WTC11 (cell line): ENCODE results near the gene CEP131. TPM values are rescaled to one million over a fixed set of nuclear protein-coding genes. Genes with fewer than 3 reads are reported as not detected.

Source experiments
- ATAC-seq: fragments of 200-7000 bp; cut with Tn5 transposase; 2 replicates; pipeline ENCODE4 v1.10.0; 2021; ENCODE audit warnings: mild to moderate bottlenecking, moderate library complexity
- CTCF ChIA-PET: fragments of 300-600 bp; sonication (Branson Sonifier 250); formaldehyde crosslinking; loops from one replicate; lab custom pipeline; 2021; ENCODE audit warnings: antibody characterized with exemption; lab: Charles Lee
- POLR2A ChIA-PET: fragments of 350-600 bp; sonication (Branson Sonifier 250); formaldehyde crosslinking; loops from one replicate; lab custom pipeline; 2021; ENCODE audit warnings: antibody characterized with exemption; lab: Charles Lee
- DNase-seq: peaks from one replicate; pipeline ENCODE4 v3.0.0; 2021; ENCODE audit warnings: low spot score
- H3K27ac Mint-ChIP-seq: 2 replicates; pipeline ENCODE4 v1.8.0; 2021; ENCODE audit warnings: mixed read lengths
- H3K27me3 Mint-ChIP-seq: 2 replicates; pipeline ENCODE4 v1.8.0; 2021; ENCODE audit warnings: low read depth, mild to moderate bottlenecking, moderate library complexity, mixed read lengths
- H3K36me3 Mint-ChIP-seq: 2 replicates; pipeline ENCODE4 v1.8.0; 2021; ENCODE audit warnings: mixed read lengths
- H3K4me1 Mint-ChIP-seq: 2 replicates; pipeline ENCODE4 v1.8.0; 2022; ENCODE audit warnings: mixed read lengths
- H3K4me3 Mint-ChIP-seq: 2 replicates; pipeline ENCODE4 v1.8.0; 2021; ENCODE audit warnings: mild to moderate bottlenecking, moderate library complexity, mixed read lengths
- H3K9me3 Mint-ChIP-seq: 2 replicates; pipeline ENCODE4 v1.8.0; 2021; ENCODE audit warnings: mixed read lengths
- GABPB1 ChIP-seq: sonication (generic); formaldehyde crosslinking; IDR thresholded peaks from 2 replicates; pipeline ENCODE4 v1.8.1; 2023; ENCODE audit warnings: mild to moderate bottlenecking, missing genetic modification reagents
- HMGA2 ChIP-seq: fragments of 250-450 bp; sonication (Bioruptor Pico); IDR thresholded peaks from 2 replicates; pipeline ENCODE4 v1.4.0; 2021; ENCODE audit warnings: mild to moderate bottlenecking, moderate library complexity
- MXD4 ChIP-seq: fragments of 250-450 bp; sonication (Bioruptor Pico); IDR thresholded peaks from 2 replicates; pipeline ENCODE4 v1.8.0; 2021; ENCODE audit warnings: mild to moderate bottlenecking, moderate library complexity, borderline replicate concordance
- MYBL2 ChIP-seq: sonication (generic); formaldehyde crosslinking; IDR thresholded peaks from 2 replicates; pipeline ENCODE4 v1.8.1; 2023; ENCODE audit warnings: mild to moderate bottlenecking, moderate library complexity, missing genetic modification reagents
- OVOL2 ChIP-seq: fragments of 250-450 bp; sonication (Bioruptor Pico); IDR thresholded peaks from 2 replicates; pipeline ENCODE4 v1.9.0; 2021; ENCODE audit warnings: mild to moderate bottlenecking, borderline replicate concordance
- TEAD4 ChIP-seq: sonication (generic); formaldehyde crosslinking; IDR thresholded peaks from 2 replicates; pipeline ENCODE4 v1.8.0; 2022; ENCODE audit warnings: mild to moderate bottlenecking, missing genetic modification reagents
- ZBTB21 ChIP-seq: sonication (generic); formaldehyde crosslinking; IDR thresholded peaks from 2 replicates; pipeline ENCODE4 v1.8.1; 2023; ENCODE audit warnings: mild to moderate bottlenecking, missing genetic modification reagents, borderline replicate concordance
- ZNF121 ChIP-seq: sonication (generic); formaldehyde crosslinking; IDR thresholded peaks from 2 replicates; pipeline ENCODE4 v1.8.0; 2023; ENCODE audit warnings: missing genetic modification reagents
- ZNF219 ChIP-seq: sonication (generic); formaldehyde crosslinking; IDR thresholded peaks from 2 replicates; pipeline ENCODE4 v1.8.0; 2023; ENCODE audit warnings: missing genetic modification reagents, mild to moderate bottlenecking, borderline replicate concordance
- ZNF396 ChIP-seq: fragments of 250-450 bp; sonication (Bioruptor Pico); IDR thresholded peaks from 2 replicates; pipeline ENCODE4 v1.8.0; 2021; ENCODE audit warnings: mild to moderate bottlenecking, moderate library complexity, borderline replicate concordance
- total RNA-seq: library from RNA; stranded (reverse); gene quantifications from 3 replicates; pipeline ENCODE4 v1.2.3, GENCODE V29; 2021
- TF ChIP-seq, protein P1 (sequence below): sonication (generic); formaldehyde crosslinking; IDR thresholded peaks from 2 replicates; pipeline ENCODE4 v1.8.1; 2023; ENCODE audit warnings: mild to moderate bottlenecking, missing genetic modification reagents
- TF ChIP-seq, protein P2 (sequence below): sonication (generic); formaldehyde crosslinking; IDR thresholded peaks from 2 replicates; pipeline ENCODE4 v1.8.0; 2022; ENCODE audit warnings: mild to moderate bottlenecking, missing genetic modification reagents
- TF ChIP-seq, protein P3 (sequence below): fragments of 250-450 bp; sonication (Bioruptor Pico); IDR thresholded peaks from 2 replicates; pipeline ENCODE4 v2.1.2; 2022; ENCODE audit warnings: mild to moderate bottlenecking, moderate library complexity
- TF ChIP-seq, protein P4 (sequence below): fragments of 250-450 bp; sonication (Bioruptor Pico); IDR thresholded peaks from 2 replicates; pipeline ENCODE4 v1.9.0; 2021; ENCODE audit warnings: mild to moderate bottlenecking
- TF ChIP-seq, protein P5 (sequence below): sonication (generic); formaldehyde crosslinking; IDR thresholded peaks from 2 replicates; pipeline ENCODE4 v1.8.1; 2023; ENCODE audit warnings: mild to moderate bottlenecking, missing genetic modification reagents
- TF ChIP-seq, protein P6 (sequence below): fragments of 250-450 bp; sonication (Bioruptor Pico); IDR thresholded peaks from 2 replicates; pipeline ENCODE4 v1.8.0; 2021; ENCODE audit warnings: mild to moderate bottlenecking
- TF ChIP-seq, protein P7 (sequence below): fragments of 250-450 bp; sonication (Bioruptor Pico); IDR thresholded peaks from 2 replicates; pipeline ENCODE4 v1.9.0; 2021; ENCODE audit warnings: moderate library complexity, mild to moderate bottlenecking, inconsistent platforms, borderline replicate concordance
- TF ChIP-seq, protein P8 (sequence below): sonication (generic); formaldehyde crosslinking; IDR thresholded peaks from 2 replicates; pipeline ENCODE4 v1.8.0; 2022; ENCODE audit warnings: missing genetic modification reagents

CEP131 gene
- total RNA-seq, 1 experiment from 2014 or later: 35.2 TPM

DNA sequence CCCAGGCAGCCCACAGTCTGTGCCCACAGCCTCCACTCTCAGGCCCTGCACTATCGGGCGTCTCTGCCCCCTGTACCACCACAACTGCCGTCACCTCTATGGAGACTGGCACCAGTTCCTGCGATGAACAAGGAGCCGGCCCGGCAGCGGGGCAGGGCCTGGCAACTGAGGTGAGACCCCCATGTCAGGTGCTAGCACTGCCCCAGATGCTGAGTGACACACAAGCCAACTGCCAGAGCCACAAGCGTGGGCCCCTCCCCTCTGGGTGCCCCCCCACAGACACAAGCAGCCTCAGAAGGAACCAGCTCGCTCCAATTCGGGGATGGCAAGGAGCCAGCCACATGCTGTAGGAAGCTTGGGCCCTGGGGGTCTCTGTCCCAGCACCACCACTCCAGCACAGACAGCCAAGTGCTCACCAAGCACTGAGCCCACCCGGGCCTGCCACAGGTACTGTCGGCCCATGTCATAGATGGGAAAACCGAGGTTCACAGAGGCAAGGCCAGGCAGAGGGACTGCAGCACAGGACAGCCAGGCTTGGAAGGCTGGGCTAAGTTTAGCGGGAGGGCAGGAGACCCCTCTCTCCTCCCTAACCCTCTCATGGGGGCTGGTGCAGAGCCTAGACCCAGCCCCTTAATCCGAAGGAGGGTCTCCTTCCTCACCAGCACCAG lies 58.9 kb downstream of the CEP131 start (continued):
- TF ChIP-seq, protein P1, sequence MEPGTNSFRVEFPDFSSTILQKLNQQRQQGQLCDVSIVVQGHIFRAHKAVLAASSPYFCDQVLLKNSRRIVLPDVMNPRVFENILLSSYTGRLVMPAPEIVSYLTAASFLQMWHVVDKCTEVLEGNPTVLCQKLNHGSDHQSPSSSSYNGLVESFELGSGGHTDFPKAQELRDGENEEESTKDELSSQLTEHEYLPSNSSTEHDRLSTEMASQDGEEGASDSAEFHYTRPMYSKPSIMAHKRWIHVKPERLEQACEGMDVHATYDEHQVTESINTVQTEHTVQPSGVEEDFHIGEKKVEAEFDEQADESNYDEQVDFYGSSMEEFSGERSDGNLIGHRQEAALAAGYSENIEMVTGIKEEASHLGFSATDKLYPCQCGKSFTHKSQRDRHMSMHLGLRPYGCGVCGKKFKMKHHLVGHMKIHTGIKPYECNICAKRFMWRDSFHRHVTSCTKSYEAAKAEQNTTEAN (CRISPR knock-in tag): no peak
- TF ChIP-seq, protein P2, sequence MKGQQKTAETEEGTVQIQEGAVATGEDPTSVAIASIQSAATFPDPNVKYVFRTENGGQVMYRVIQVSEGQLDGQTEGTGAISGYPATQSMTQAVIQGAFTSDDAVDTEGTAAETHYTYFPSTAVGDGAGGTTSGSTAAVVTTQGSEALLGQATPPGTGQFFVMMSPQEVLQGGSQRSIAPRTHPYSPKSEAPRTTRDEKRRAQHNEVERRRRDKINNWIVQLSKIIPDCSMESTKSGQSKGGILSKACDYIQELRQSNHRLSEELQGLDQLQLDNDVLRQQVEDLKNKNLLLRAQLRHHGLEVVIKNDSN (CRISPR knock-in tag): no peak
- TF ChIP-seq GABPB1 (CRISPR knock-in tag) (no peak), ZNF121 (CRISPR knock-in tag) (no peak), MYBL2 (CRISPR knock-in tag) (no peak)
- TF ChIP-seq, protein P3, sequence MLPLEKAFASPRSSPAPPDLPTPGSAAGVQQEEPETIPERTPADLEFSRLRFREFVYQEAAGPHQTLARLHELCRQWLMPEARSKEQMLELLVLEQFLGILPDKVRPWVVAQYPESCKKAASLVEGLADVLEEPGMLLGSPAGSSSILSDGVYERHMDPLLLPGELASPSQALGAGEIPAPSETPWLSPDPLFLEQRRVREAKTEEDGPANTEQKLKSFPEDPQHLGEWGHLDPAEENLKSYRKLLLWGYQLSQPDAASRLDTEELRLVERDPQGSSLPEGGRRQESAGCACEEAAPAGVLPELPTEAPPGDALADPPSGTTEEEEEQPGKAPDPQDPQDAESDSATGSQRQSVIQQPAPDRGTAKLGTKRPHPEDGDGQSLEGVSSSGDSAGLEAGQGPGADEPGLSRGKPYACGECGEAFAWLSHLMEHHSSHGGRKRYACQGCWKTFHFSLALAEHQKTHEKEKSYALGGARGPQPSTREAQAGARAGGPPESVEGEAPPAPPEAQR: no peak
- TF ChIP-seq, protein P4, sequence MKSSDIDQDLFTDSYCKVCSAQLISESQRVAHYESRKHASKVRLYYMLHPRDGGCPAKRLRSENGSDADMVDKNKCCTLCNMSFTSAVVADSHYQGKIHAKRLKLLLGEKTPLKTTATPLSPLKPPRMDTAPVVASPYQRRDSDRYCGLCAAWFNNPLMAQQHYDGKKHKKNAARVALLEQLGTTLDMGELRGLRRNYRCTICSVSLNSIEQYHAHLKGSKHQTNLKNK (CRISPR knock-in tag): no peak
- TF ChIP-seq, protein P5, sequence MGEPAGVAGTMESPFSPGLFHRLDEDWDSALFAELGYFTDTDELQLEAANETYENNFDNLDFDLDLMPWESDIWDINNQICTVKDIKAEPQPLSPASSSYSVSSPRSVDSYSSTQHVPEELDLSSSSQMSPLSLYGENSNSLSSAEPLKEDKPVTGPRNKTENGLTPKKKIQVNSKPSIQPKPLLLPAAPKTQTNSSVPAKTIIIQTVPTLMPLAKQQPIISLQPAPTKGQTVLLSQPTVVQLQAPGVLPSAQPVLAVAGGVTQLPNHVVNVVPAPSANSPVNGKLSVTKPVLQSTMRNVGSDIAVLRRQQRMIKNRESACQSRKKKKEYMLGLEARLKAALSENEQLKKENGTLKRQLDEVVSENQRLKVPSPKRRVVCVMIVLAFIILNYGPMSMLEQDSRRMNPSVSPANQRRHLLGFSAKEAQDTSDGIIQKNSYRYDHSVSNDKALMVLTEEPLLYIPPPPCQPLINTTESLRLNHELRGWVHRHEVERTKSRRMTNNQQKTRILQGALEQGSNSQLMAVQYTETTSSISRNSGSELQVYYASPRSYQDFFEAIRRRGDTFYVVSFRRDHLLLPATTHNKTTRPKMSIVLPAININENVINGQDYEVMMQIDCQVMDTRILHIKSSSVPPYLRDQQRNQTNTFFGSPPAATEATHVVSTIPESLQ (CRISPR knock-in tag): no peak

DNA sequence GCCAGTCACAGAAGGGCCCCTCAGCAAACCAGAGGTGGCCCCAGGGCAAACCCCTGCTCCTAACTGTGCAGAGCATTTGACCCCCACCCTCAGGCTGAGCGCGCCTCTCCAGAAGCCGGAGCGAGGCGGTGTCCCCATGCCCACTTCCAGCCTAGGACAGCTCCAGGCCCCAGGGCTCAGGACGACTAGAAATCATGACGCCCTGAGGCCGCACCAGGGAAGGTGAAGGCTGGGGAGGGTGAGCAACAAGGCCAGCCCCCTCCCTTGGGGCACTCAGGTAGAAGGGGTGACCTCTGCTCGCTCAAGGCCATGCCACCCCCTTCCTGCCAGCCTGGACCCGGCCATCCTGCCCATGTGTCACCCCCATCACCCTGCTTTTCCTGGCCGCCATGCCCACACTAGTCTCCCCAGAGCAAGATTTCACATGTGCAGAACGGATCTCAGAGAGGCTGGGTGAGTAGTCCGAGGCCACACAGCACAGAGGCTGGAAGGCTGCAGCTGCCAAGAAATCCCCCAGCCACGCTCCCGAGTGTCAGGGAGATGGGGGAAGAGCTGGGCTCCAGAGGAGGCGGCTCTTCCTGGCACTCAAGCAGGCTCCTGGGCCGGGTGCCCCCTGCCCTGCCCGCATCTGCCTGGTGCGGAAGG lies 59.6 kb downstream of the CEP131 start:
- ATAC-seq: no peak
- no peak for DNase-seq
- CTCF ChIA-PET: no interaction called here
- H3K27me3 Mint-ChIP-seq: peaks cover 9% of the 10 kb centered on the region
- H3K9me3 Mint-ChIP-seq: no peaks in the 10 kb centered on the region
- H3K4me3 Mint-ChIP-seq: no peak overlapping the region
- no peaks in the 10 kb centered on the region for H3K4me1 Mint-ChIP-seq
- TF ChIP-seq MXD4 (CRISPR knock-in tag) (no peak), ZNF219 (CRISPR knock-in tag) (no peak)
- TF ChIP-seq, protein P2 (CRISPR knock-in tag): no peak
- POLR2A ChIA-PET: no interaction called here
- no peaks in the 10 kb centered on the region for H3K36me3 Mint-ChIP-seq
- H3K27ac Mint-ChIP-seq: no peak overlapping the region

DNA sequence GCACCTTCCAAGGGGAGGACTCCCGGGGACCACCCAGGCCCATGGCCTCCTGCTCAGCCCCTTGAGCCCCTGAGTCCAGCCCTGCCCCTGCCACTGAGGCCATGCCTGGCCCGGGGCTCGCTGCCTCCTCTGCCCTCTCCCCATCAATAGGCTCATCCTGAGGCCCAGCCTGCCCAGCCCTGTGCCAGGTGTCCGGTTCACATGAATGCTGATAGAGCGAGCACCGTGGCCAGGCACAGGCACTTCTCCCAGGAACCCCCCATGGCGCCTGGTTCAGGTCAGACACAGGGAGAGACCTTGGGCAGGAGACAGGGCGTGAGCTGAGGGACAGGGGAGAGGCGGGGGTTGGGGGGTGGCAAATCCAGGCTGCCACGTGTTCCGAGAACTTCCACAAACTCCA lies 60.3 kb downstream of the CEP131 start:
- no peaks in the 10 kb centered on the region for H3K36me3 Mint-ChIP-seq
- CTCF ChIA-PET: interaction anchor here (0.6 kb wide), 1 partner anchor 42 kb away, joined by 4 read pairs; no protein-coding TSS in a partner anchor
- POLR2A ChIA-PET: no interaction called here
- no peak for DNase-seq
- ATAC-seq: no peak
- H3K9me3 Mint-ChIP-seq: no peaks in the 10 kb centered on the region
- no peak overlapping the region for H3K4me3 Mint-ChIP-seq
- peak overlapping the region; percentile 82; the same call in 1 of the 2 replicates for H3K27ac Mint-ChIP-seq
- H3K4me1 Mint-ChIP-seq: no peaks in the 10 kb centered on the region
- H3K27me3 Mint-ChIP-seq: peaks cover 9% of the 10 kb centered on the region
- no peak for TF ChIP-seq HMGA2 (CRISPR knock-in tag)
- TF ChIP-seq, protein P6, sequence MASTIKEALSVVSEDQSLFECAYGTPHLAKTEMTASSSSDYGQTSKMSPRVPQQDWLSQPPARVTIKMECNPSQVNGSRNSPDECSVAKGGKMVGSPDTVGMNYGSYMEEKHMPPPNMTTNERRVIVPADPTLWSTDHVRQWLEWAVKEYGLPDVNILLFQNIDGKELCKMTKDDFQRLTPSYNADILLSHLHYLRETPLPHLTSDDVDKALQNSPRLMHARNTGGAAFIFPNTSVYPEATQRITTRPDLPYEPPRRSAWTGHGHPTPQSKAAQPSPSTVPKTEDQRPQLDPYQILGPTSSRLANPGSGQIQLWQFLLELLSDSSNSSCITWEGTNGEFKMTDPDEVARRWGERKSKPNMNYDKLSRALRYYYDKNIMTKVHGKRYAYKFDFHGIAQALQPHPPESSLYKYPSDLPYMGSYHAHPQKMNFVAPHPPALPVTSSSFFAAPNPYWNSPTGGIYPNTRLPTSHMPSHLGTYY (CRISPR knock-in tag): no peak
- TF ChIP-seq, protein P7, sequence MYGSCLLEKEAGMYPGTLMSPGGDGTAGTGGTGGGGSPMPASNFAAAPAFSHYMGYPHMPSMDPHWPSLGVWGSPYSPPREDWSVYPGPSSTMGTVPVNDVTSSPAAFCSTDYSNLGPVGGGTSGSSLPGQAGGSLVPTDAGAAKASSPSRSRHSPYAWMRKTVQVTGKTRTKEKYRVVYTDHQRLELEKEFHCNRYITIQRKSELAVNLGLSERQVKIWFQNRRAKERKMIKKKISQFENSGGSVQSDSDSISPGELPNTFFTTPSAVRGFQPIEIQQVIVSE (CRISPR knock-in tag): no peak
- no peak for TF ChIP-seq ZNF396 (CRISPR knock-in tag)
- TF ChIP-seq, protein P8, sequence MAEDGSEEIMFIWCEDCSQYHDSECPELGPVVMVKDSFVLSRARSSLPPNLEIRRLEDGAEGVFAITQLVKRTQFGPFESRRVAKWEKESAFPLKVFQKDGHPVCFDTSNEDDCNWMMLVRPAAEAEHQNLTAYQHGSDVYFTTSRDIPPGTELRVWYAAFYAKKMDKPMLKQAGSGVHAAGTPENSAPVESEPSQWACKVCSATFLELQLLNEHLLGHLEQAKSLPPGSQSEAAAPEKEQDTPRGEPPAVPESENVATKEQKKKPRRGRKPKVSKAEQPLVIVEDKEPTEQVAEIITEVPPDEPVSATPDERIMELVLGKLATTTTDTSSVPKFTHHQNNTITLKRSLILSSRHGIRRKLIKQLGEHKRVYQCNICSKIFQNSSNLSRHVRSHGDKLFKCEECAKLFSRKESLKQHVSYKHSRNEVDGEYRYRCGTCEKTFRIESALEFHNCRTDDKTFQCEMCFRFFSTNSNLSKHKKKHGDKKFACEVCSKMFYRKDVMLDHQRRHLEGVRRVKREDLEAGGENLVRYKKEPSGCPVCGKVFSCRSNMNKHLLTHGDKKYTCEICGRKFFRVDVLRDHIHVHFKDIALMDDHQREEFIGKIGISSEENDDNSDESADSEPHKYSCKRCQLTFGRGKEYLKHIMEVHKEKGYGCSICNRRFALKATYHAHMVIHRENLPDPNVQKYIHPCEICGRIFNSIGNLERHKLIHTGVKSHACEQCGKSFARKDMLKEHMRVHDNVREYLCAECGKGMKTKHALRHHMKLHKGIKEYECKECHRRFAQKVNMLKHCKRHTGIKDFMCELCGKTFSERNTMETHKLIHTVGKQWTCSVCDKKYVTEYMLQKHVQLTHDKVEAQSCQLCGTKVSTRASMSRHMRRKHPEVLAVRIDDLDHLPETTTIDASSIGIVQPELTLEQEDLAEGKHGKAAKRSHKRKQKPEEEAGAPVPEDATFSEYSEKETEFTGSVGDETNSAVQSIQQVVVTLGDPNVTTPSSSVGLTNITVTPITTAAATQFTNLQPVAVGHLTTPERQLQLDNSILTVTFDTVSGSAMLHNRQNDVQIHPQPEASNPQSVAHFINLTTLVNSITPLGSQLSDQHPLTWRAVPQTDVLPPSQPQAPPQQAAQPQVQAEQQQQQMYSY (CRISPR knock-in tag): no peak
- TF ChIP-seq ZBTB21 (CRISPR knock-in tag): no peak
- no peak for TF ChIP-seq OVOL2 (CRISPR knock-in tag)
- no peak for TF ChIP-seq TEAD4 (CRISPR knock-in tag)
